HG03378 (cell line): Measurements from ENCODE around the gene ORC4.
A peak's percentile ranks its signal among the peaks of the same experiment; 100 is the strongest.

Source experiments
- ATAC-seq: cut with Tn5 transposase; IDR thresholded peaks from one replicate; pipeline ENCODE4 v1.9.1; 2021; ENCODE audit warnings: mild to moderate bottlenecking, moderate library complexity; ENCODE audit not compliant: unreplicated experiment

ORC4 gene

GRCh38 chr2:147937744-147938349 is 82.7 kb downstream of the ORC4 start:
- peak; percentile 61 for ATAC-seq

GRCh38 chr2:147934881-147935620 is 85.5 kb downstream of the ORC4 start:
- ATAC-seq, result no peak

GRCh38 chr2:147933931-147934330 is 86.6 kb downstream of the ORC4 start:
- no peak for ATAC-seq

GRCh38 chr2:147927053-147927588 is 93.4 kb downstream of the ORC4 start:
- no peak for ATAC-seq

- no peak for ATAC-seq
These were observed 94.7 kb downstream of the ORC4 start for GRCh38 chr2:147925886-147926285.

GRCh38 chr2:147924647-147925046 is 95.9 kb downstream of the ORC4 start:
- ATAC-seq, result no peak

GRCh38 chr2:147923846-147924245 is 96.7 kb downstream of the ORC4 start:
- no peak for ATAC-seq

GRCh38 chr2:147917161-147917560 is 103.4 kb downstream of the ORC4 start:
- ATAC-seq, result no peak

- ATAC-seq, result no peak
These were observed 103.8 kb downstream of the ORC4 start for GRCh38 chr2:147916723-147917122.

- ATAC-seq, result no peak
These were observed 104.5 kb downstream of the ORC4 start for GRCh38 chr2:147916067-147916466.

- ATAC-seq, result no peak
These were observed 106.6 kb downstream of the ORC4 start for GRCh38 chr2:147913701-147914480.

GRCh38 chr2:147910990-147911473 is 109.5 kb downstream of the ORC4 start:
- ATAC-seq, result no peak

- ATAC-seq, result no peak
These were observed 111.4 kb downstream of the ORC4 start for GRCh38 chr2:147909178-147909577.

GRCh38 chr2:147904051-147904450 is 116.5 kb downstream of the ORC4 start:
- no peak for ATAC-seq

GRCh38 chr2:147888680-147889079 is 131.9 kb downstream of the ORC4 start:
- no peak for ATAC-seq

- ATAC-seq, result no peak
These were observed 134.4 kb downstream of the ORC4 start for GRCh38 chr2:147886136-147886535.

GRCh38 chr2:147884830-147885229 is 135.7 kb downstream of the ORC4 start:
- no peak for ATAC-seq

- no peak for ATAC-seq
These were observed 137.9 kb downstream of the ORC4 start for GRCh38 chr2:147882631-147883030.
